Measurements from ENCODE around the gene CDK15.

Gene CDK15

GRCh38 chr2:201911372-201911771 lies 105.0 kb downstream of the CDK15 start:
- DNase-seq (ENCODE audit: low read depth) = no peak
- H3K4me3 ChIP-seq (ENCODE audit: low read depth, low read length) = no peak overlapping the region
- TF ChIP-seq CTCF (IDR thresholded peaks at IDR 0.05; ENCODE audit: control insufficient read depth, extremely low read depth, insufficient read depth) = no peak

GRCh38 chr2:201913201-201913600 lies 106.9 kb downstream of the CDK15 start:
- DNase-seq (ENCODE audit: low read depth) = no peak
- no peak for TF ChIP-seq CTCF (IDR thresholded peaks at IDR 0.05; ENCODE audit: control insufficient read depth, extremely low read depth, insufficient read depth)
- H3K4me3 ChIP-seq (ENCODE audit: low read depth, low read length) = no peak overlapping the region

- no peak for DNase-seq (ENCODE audit: low read depth)
- no peak overlapping the region for H3K4me3 ChIP-seq (ENCODE audit: low read depth, low read length)
- TF ChIP-seq CTCF (IDR thresholded peaks at IDR 0.05; ENCODE audit: control insufficient read depth, extremely low read depth, insufficient read depth) = no peak
Measured at GRCh38 chr2:201915446-201915845, 109.1 kb downstream of the CDK15 start.

GRCh38 chr2:201916565-201916964 lies 110.2 kb downstream of the CDK15 start:
- no peak for TF ChIP-seq CTCF (IDR thresholded peaks at IDR 0.05; ENCODE audit: control insufficient read depth, extremely low read depth, insufficient read depth)
- no peak for DNase-seq (ENCODE audit: low read depth)
- no peak overlapping the region for H3K4me3 ChIP-seq (ENCODE audit: low read depth, low read length)

GRCh38 chr2:201918616-201919307 lies 112.4 kb downstream of the CDK15 start:
- H3K4me3 ChIP-seq (ENCODE audit: low read depth, low read length) = no peak overlapping the region
- no peak for DNase-seq (ENCODE audit: low read depth)
- TF ChIP-seq CTCF (IDR thresholded peaks at IDR 0.05; ENCODE audit: control insufficient read depth, extremely low read depth, insufficient read depth) = no peak

GRCh38 chr2:201919308-201919634 lies 112.9 kb downstream of the CDK15 start:
- no peak for TF ChIP-seq CTCF (IDR thresholded peaks at IDR 0.05; ENCODE audit: control insufficient read depth, extremely low read depth, insufficient read depth)
- no peak for DNase-seq (ENCODE audit: low read depth)
- H3K4me3 ChIP-seq (ENCODE audit: low read depth, low read length) = no peak overlapping the region

Data from LNCaP clone FGC (cell line).